Neural crest cell (in vitro differentiated cells): ENCODE results near the gene DEPDC4. TPM values are rescaled to one million over a fixed set of nuclear protein-coding genes. Genes with fewer than 3 reads are reported as not detected.
"Not testable (repeated sequence)": the region's sequence is repeated elsewhere in the genome, so short reads cannot be mapped to it uniquely, and the experiment has no call there.

Experiments
- DNase-seq: peaks from one replicate; pipeline ENCODE4 v3.0.0; 2021; ENCODE audit warnings: low read depth, mixed read lengths, low spot score
- H3K27ac Mint-ChIP-seq: one replicate; pipeline ENCODE4 v1.8.0; 2021; ENCODE audit warnings: mild to moderate bottlenecking, mixed read lengths; ENCODE audit not compliant: unreplicated experiment
- H3K27me3 Mint-ChIP-seq: 2 replicates; pipeline ENCODE4 v1.8.0; 2021; ENCODE audit warnings: low read depth, mild to moderate bottlenecking, mixed read lengths
- H3K36me3 Mint-ChIP-seq: 2 replicates; pipeline ENCODE4 v1.8.0; 2021; ENCODE audit warnings: low read depth, mild to moderate bottlenecking, mixed read lengths
- H3K4me1 Mint-ChIP-seq: 2 replicates; pipeline ENCODE4 v1.8.0; 2021; ENCODE audit warnings: mixed read lengths
- H3K4me3 Mint-ChIP-seq: one replicate; pipeline ENCODE4 v1.8.0; 2021; ENCODE audit warnings: mild to moderate bottlenecking, mixed read lengths
- H3K9me3 Mint-ChIP-seq: 2 replicates; pipeline ENCODE4 v1.8.0; 2021; ENCODE audit warnings: mixed read lengths
- total RNA-seq: library from RNA; stranded (reverse); gene quantifications from 2 replicates; pipeline ENCODE4 v1.2.1, GENCODE V29; 2021
- TF ChIP-seq, protein P1 (sequence below): fragments of 200-600 bp; sonication (generic); conservative IDR thresholded peaks from 2 replicates; pipeline ENCODE4 v1.5.0; 2021; ENCODE audit warnings: antibody characterized with exemption, mild to moderate bottlenecking

DEPDC4 gene
- total RNA-seq, 1 donor from 2014 or later: 4.1 TPM

DNA sequence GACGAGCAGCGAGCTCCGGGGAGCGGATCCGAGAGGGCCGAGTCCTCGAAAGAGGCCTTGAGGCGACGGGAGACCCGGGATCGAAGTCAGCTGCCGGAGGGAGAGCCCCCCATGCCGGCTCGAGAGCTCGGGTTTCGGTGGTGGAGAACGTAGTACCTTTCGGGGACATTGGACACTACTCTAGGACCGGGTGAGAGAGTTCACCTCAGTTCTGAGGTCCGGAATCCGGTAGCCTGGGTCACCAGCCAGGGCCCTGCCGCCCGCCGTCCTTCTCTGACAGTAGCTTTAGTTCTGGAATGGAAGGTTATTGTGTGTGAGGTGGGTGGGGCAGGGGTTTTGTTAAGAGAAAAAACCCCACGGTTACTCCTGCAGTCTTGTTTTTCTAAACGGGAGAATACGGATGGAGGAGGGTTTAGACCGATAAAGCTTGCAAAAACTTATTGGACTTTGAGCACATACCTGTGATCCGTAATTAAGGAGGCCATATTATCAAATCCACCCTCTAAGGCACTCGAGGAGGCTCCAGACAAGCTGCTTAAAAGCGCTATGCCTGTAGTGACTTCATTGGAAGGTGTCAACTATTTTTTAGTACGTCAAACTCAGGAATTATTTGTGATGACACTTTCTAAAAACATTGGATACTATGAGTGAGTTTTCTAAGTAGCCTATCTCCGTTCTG, 863 bp upstream of the DEPDC4 start:
- H3K4me3 Mint-ChIP-seq: peak overlapping the region; percentile 99
- no peak for DNase-seq
- H3K27ac Mint-ChIP-seq: peak overlapping the region; percentile 19
- H3K9me3 Mint-ChIP-seq: no peaks in the 10 kb centered on the region
- H3K27me3 Mint-ChIP-seq: no peaks in the 10 kb centered on the region
- peaks cover 34% of the 10 kb centered on the region for H3K4me1 Mint-ChIP-seq
- TF ChIP-seq, protein P1, sequence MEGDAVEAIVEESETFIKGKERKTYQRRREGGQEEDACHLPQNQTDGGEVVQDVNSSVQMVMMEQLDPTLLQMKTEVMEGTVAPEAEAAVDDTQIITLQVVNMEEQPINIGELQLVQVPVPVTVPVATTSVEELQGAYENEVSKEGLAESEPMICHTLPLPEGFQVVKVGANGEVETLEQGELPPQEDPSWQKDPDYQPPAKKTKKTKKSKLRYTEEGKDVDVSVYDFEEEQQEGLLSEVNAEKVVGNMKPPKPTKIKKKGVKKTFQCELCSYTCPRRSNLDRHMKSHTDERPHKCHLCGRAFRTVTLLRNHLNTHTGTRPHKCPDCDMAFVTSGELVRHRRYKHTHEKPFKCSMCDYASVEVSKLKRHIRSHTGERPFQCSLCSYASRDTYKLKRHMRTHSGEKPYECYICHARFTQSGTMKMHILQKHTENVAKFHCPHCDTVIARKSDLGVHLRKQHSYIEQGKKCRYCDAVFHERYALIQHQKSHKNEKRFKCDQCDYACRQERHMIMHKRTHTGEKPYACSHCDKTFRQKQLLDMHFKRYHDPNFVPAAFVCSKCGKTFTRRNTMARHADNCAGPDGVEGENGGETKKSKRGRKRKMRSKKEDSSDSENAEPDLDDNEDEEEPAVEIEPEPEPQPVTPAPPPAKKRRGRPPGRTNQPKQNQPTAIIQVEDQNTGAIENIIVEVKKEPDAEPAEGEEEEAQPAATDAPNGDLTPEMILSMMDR: no peak
- H3K36me3 Mint-ChIP-seq: no peaks in the 10 kb centered on the region

GRCh38 chr12:100266585-100266834, 369 bp downstream of the DEPDC4 start:
- Mint-ChIP-seq H3K4me1 (peaks cover 34% of the 10 kb centered on the region), H3K4me3 (peak overlapping the region; percentile 99), H3K27ac (peak overlapping the region; percentile 99), H3K9me3 (no peaks in the 10 kb centered on the region), H3K36me3 (no peaks in the 10 kb centered on the region), H3K27me3 (no peaks in the 10 kb centered on the region)
- TF ChIP-seq, protein P1: no peak
- no peak for DNase-seq

DNA sequence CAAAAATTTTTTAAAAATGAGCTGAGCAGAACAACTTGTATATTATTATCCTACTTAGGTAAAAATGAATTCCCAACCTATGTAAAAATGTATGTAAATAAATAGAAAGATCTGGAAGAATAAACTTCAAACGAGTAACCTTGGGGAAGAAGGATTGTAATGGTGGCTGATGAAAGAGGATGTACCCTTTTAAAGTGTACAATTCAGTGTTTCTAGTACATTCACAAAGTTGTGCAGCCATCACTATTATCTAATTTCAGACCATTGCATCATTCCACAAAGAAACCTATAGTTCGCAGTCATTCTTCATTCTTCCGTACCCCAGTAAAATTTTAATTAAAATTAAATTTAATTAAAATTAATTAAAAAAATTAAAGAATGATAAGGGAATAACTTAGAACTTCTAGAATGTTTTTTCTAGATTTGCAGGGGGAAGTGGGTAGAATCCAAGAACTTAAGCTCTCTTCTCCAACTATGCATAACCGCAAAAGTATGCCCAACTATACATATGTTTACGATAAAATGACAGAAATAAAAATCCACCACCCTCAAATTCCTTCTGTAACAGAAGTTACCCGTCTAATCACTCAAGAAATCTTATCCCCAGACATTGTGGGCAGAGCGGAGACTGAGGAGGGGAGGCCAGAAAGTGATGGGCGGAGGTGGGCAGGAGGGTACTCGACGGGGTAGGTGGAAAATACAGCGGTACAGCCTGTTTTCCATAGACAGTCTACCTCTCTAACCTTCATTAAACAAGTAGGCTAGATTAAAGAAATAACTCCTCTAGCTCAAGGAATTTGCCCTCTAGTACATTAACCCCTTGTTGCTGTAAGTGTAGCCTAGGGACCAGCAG, 921 bp downstream of the DEPDC4 start:
- peak overlapping the region; percentile 99 for H3K27ac Mint-ChIP-seq
- TF ChIP-seq, protein P1: no peak
- H3K9me3 Mint-ChIP-seq: no peaks in the 10 kb centered on the region
- H3K4me1 Mint-ChIP-seq: peaks cover 34% of the 10 kb centered on the region
- H3K36me3 Mint-ChIP-seq: no peaks in the 10 kb centered on the region
- H3K27me3 Mint-ChIP-seq: no peaks in the 10 kb centered on the region
- DNase-seq: no peak
- peak overlapping the region; percentile 99 for H3K4me3 Mint-ChIP-seq

DNA sequence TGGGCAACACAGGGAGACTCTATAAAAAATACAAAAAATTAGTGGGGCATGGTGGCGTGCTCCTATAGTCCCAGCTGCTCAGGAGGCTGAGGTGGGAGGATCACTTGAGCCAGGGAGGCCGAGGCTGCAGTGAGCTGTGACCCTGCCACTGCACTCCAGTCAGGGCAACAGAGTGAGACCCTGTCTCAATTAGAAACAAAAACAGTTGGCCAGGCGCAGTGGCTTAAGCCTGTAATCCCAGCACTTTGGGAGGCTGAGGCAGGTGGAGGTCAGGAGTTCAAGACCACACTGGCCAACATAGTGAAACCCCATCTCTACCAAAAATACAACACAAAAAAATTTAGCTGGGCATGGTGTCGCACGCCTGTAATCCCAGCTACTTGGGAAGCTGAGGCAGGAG, 1.8 kb downstream of the DEPDC4 start:
- DNase-seq, H3K36me3 Mint-ChIP-seq, H3K9me3 Mint-ChIP-seq, H3K27ac Mint-ChIP-seq, H3K27me3 Mint-ChIP-seq: not testable (repeated sequence)
- H3K4me3 Mint-ChIP-seq: peak overlapping the region; percentile 74
- peaks cover 30% of the 10 kb centered on the region for H3K4me1 Mint-ChIP-seq

GRCh38 chr12:100263131-100263530, 3.7 kb downstream of the DEPDC4 start:
- TF ChIP-seq, protein P1: no peak
- no peak for DNase-seq
- Mint-ChIP-seq H3K9me3 (no peaks in the 10 kb centered on the region), H3K36me3 (no peaks in the 10 kb centered on the region), H3K27ac (no peak overlapping the region), H3K4me1 (peaks cover 15% of the 10 kb centered on the region), H3K4me3 (no peak overlapping the region), H3K27me3 (no peaks in the 10 kb centered on the region)

GRCh38 chr12:100258127-100258526, 8.8 kb downstream of the DEPDC4 start:
- Mint-ChIP-seq H3K27me3 (no peaks in the 10 kb centered on the region), H3K36me3 (peaks cover 3% of the 10 kb centered on the region), H3K27ac (no peak overlapping the region), H3K9me3 (no peaks in the 10 kb centered on the region), H3K4me3 (no peak overlapping the region), H3K4me1 (peaks cover 7% of the 10 kb centered on the region)
- TF ChIP-seq, protein P1: no peak
- DNase-seq: no peak
